ENCODE data around the gene ITGB1BP1. TPM values are rescaled to one million over a fixed set of nuclear protein-coding genes. Genes with fewer than 3 reads are reported as not detected.

ITGB1BP1 gene
- total and polyA plus RNA-seq, 2 of the 13 experiments (the other 11 are each of a cell fraction or from before 2014, with no cell fraction given): 106 to 108 TPM

DNA sequence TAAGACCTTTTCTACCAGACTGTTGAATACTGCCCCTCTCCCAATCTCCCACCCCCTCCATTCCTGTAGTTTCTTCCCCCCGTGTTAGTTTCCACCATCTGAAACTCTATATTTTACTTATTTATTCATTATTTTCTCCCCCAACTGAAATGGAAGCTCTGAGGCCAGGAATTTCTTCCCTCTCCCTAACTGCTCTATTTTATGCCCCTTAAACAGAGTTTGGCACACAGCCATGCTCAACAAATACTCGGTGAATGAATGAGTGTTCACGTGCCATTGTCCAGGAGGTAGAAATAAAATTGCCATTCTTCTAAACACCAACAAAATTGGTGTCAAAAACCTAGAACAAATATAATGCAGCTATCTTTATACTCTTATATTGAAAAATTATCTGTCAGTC lies 5.6 kb downstream of the ITGB1BP1 start:
- peaks cover 0 to 17% of the 10 kb centered on the region in 2 experiments; a peak in 3 of 5 replicates for H3K36me3 ChIP-seq (replicated peaks in 1 of 2; ENCODE audit: control insufficient read depth in 1 of 2, insufficient read depth in 2 of 2, low read length in 2 of 2)
- no peaks in the 10 kb centered on the region for H4K20me1 ChIP-seq (ENCODE audit: insufficient read depth, low read length)
- H3K79me2 ChIP-seq (ENCODE audit: insufficient read depth, low read length): peaks cover 44% of the 10 kb centered on the region
- H3K27ac ChIP-seq (ENCODE audit: extremely low read length, insufficient read depth, low read length): no peak overlapping the region
- peaks cover 41% of the 10 kb centered on the region for H3K4me1 ChIP-seq (ENCODE audit: insufficient read depth, low read length)
- H2AFZ ChIP-seq (ENCODE audit: low read length): no peak overlapping the region
- DNase-seq (ENCODE audit: low spot score) (no peak), FAIRE-seq (no peak), ATAC-seq (no peak)
- BruUV-seq (replicated peaks): no TSS peak
- in situ Hi-C loops (cut with HindIII; ENCODE audit: extremely low pct_ligation_motif_present, low pct_unique_long_range_greater_than_20kb) (no loop called here), intact Hi-C loops (cut with micrococcal nuclease; ENCODE audit: unreplicated experiment) (no loop called here)
- H3K9me3 ChIP-seq (ENCODE audit: low read length): no peaks in the 10 kb centered on the region
- CTCF ChIA-PET (ENCODE audit: low intra/inter-chr PET ratio, low total read pairs): no interaction called here
- no peaks in the 10 kb centered on the region for H3K27me3 ChIP-seq (ENCODE audit: control insufficient read depth in 1 of 2, insufficient read depth in 2 of 2, low read length in 2 of 2)
- no peak overlapping the region for H3K4me3 ChIP-seq (replicated peaks in 1 of 3; ENCODE audit: insufficient read depth in 1 of 3, low read depth in 2 of 3, low read length in 3 of 3)
- no peak overlapping the region for H3K9ac ChIP-seq (ENCODE audit: insufficient read depth, low read depth, low read length)
- POLR2A ChIA-PET: no interaction called here
- no peak for TF ChIP-seq SMAD9 (CRISPR knock-in tag; IDR thresholded peaks at IDR 0.05)
- TF ChIP-seq SRSF1 (optimal IDR thresholded peaks at IDR 0.05; ENCODE audit: low read depth, low read length): no peak
- no peak for TF ChIP-seq HDAC1 (CRISPR knock-in tag; IDR thresholded peaks at IDR 0.05)
- TF ChIP-seq ETV5 (CRISPR knock-in tag; IDR thresholded peaks at IDR 0.05; ENCODE audit: borderline replicate concordance): no peak
- TF ChIP-seq MED1 (CRISPR knock-in tag; IDR thresholded peaks at IDR 0.05): no peak
- no peak for TF ChIP-seq ZNF260 (CRISPR knock-in tag; IDR thresholded peaks at IDR 0.05; ENCODE audit: borderline replicate concordance, low read depth)
- TF ChIP-seq, protein P1, sequence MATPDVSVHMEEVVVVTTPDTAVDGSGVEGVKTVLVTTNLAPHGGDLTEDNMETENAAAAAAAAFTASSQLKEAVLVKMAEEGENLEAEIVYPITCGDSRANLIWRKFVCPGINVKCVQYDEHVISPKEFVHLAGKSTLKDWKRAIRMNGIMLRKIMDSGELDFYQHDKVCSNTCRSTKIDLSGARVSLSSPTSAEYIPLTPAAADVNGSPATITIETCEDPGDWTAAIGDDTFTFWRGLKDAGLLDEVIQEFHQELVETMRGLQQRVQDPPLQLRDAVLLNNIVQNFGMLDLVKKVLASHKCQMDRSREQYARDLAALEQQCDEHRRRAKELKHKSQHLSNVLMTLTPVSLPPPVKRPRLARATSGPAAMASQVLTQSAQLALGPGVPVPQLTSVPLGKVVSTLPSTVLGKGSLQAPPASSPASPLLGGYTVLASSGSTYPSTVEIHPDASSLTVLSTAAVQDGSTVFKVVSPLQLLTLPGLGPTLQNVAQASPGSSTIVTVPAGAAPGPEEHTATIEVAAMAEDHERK (CRISPR knock-in tag; IDR thresholded peaks at IDR 0.05; ENCODE audit: low read depth): no peak
- no peak for TF ChIP-seq SOX13 (IDR thresholded peaks at IDR 0.05)
- no peak for TF ChIP-seq SOX13 (CRISPR knock-in tag; conservative IDR thresholded peaks at IDR 0.05 in 1 of 2, IDR thresholded peaks at IDR 0.05 in 1 of 2)
- TF ChIP-seq, protein P2, sequence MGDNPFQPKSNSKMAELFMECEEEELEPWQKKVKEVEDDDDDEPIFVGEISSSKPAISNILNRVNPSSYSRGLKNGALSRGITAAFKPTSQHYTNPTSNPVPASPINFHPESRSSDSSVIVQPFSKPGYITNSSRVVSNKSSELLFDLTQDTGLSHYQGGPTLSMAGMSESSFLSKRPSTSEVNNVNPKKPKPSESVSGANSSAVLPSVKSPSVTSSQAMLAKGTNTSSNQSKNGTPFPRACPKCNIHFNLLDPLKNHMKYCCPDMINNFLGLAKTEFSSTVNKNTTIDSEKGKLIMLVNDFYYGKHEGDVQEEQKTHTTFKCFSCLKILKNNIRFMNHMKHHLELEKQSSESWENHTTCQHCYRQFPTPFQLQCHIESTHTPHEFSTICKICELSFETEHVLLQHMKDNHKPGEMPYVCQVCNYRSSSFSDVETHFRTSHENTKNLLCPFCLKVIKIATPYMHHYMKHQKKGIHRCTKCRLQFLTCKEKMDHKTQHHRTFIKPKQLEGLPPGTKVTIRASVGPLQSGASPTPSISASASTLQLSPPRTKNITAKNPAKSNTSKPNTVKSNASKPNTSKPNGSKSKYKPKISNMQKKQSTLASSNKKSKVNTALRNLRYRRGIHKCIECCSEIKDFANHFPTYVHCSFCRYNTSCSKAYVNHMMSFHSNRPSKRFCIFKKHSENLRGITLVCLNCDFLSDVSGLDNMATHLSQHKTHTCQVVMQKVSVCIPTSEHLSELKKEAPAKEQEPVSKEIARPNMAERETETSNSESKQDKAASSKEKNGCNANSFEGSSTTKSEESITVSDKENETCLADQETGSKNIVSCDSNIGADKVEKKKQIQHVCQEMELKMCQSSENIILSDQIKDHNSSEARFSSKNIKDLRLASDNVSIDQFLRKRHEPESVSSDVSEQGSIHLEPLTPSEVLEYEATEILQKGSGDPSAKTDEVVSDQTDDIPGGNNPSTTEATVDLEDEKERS (CRISPR knock-in tag; IDR thresholded peaks at IDR 0.05): no peak
- no peak for TF ChIP-seq ZNF230 (CRISPR knock-in tag; IDR thresholded peaks at IDR 0.05)
- TF ChIP-seq NRL (CRISPR knock-in tag; IDR thresholded peaks at IDR 0.05; ENCODE audit: borderline replicate concordance): no peak
- no peak for TF ChIP-seq ZSCAN25 (CRISPR knock-in tag; IDR thresholded peaks at IDR 0.05)
- no peak for TF ChIP-seq ZNF841 (CRISPR knock-in tag; IDR thresholded peaks at IDR 0.05; ENCODE audit: borderline replicate concordance)
- TF ChIP-seq ZNF569 (CRISPR knock-in tag; IDR thresholded peaks at IDR 0.05; ENCODE audit: borderline replicate concordance): no peak
- TF ChIP-seq CREM (IDR thresholded peaks at IDR 0.05): no peak
- TF ChIP-seq CREM (CRISPR knock-in tag; IDR thresholded peaks at IDR 0.05): no peak
- no peak for TF ChIP-seq ZNF556 (CRISPR knock-in tag; IDR thresholded peaks at IDR 0.05; ENCODE audit: borderline replicate concordance)
- no peak for TF ChIP-seq PCBP2 (optimal IDR thresholded peaks at IDR 0.05; ENCODE audit: low read depth, low read length, poor library complexity, severe bottlenecking)
- TF ChIP-seq, protein P3, sequence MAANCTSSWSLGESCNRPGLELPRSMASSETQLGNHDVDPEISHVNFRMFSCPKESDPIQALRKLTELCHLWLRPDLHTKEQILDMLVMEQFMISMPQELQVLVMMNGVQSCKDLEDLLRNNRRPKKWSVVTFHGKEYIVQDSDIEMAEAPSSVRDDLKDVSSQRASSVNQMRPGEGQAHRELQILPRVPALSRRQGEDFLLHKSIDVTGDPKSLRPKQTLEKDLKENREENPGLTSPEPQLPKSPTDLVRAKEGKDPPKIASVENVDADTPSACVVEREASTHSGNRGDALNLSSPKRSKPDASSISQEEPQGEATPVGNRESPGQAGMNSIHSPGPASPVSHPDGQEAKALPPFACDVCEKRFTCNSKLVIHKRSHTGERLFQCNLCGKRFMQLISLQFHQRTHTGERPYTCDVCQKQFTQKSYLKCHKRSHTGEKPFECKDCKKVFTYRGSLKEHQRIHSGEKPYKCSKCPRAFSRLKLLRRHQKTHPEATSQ (CRISPR knock-in tag; IDR thresholded peaks at IDR 0.05; ENCODE audit: borderline replicate concordance): no peak
- TF ChIP-seq KDM1A (CRISPR knock-in tag; IDR thresholded peaks at IDR 0.05): no peak
- TF ChIP-seq ZNF530 (CRISPR knock-in tag; IDR thresholded peaks at IDR 0.05; ENCODE audit: low read depth): no peak
- 94% methylated on average over 3 of the region's 3 CpGs for WGBS (ENCODE audit: low lambda C conversion rate)
- no peak overlapping the region for H3K4me2 ChIP-seq (ENCODE audit: low read depth, low read length)

All from HepG2 (cell line).